Activated naive CD4-positive, alpha-beta T cell treated with anti-CD3 and anti-CD28 coated beads for 36 hours (primary cell): ENCODE measurements around the gene TMTC1. TPM values are rescaled to one million over a fixed set of nuclear protein-coding genes. Genes with fewer than 3 reads are reported as not detected.

Source experiments
- CTCF ChIA-PET: fragments of 350-600 bp; sonication (Branson Sonifier 250); formaldehyde crosslinking; loops from one replicate; lab custom pipeline; 2021; ENCODE audit warnings: antibody characterized with exemption; lab: Charles Lee
- DNase-seq: peaks from one replicate; pipeline ENCODE4 v3.0.0-alpha.2; 2020
- H3K27ac Mint-ChIP-seq: one replicate; pipeline ENCODE4 v1.8.0; 2021; ENCODE audit warnings: mild to moderate bottlenecking, mixed read lengths
- H3K27me3 Mint-ChIP-seq: one replicate; pipeline ENCODE4 v1.8.0; 2021; ENCODE audit warnings: low read depth, mixed read lengths
- H3K36me3 Mint-ChIP-seq: one replicate; pipeline ENCODE4 v1.8.0; 2021; ENCODE audit warnings: low read depth, mixed read lengths
- H3K4me1 Mint-ChIP-seq: one replicate; pipeline ENCODE4 v1.8.0; 2021; ENCODE audit warnings: low read depth, mixed read lengths
- H3K4me3 Mint-ChIP-seq: one replicate; pipeline ENCODE4 v1.8.0; 2021; ENCODE audit warnings: mild to moderate bottlenecking, moderate library complexity, mixed read lengths
- H3K9me3 Mint-ChIP-seq: one replicate; pipeline ENCODE4 v1.8.0; 2021; ENCODE audit warnings: mixed read lengths
- intact Hi-C: fragments of 100-400 bp; cut with micrococcal nuclease; formaldehyde crosslinking; loops from one replicate; pipeline ENCODE4 v1.15.1; 2023
- total RNA-seq, 2 experiments: library from RNA; stranded (reverse); gene quantifications; one replicate each; pipeline ENCODE4 v1.2.3, GENCODE V29; 2021

TMTC1 gene
- total RNA-seq, 2 experiments from 2014 or later: not detected

- Mint-ChIP-seq H3K27me3 (peaks cover 6% of the 10 kb centered on the region), H3K36me3 (no peaks in the 10 kb centered on the region), H3K27ac (no peak overlapping the region), H3K4me3 (no peak overlapping the region), H3K9me3 (no peaks in the 10 kb centered on the region), H3K4me1 (no peaks in the 10 kb centered on the region)
- DNase-seq: no peak
- intact Hi-C loops: no loop called here
- CTCF ChIA-PET: no interaction called here
Observed at GRCh38 chr12:29609431-29610215, 174.1 kb downstream of the TMTC1 start.

- intact Hi-C loops: no loop called here
Observed at GRCh38 chr12:29608581-29608980, 175.2 kb downstream of the TMTC1 start.

GRCh38 chr12:29599381-29599780 lies 184.4 kb downstream of the TMTC1 start:
- Mint-ChIP-seq H3K36me3 (no peaks in the 10 kb centered on the region), H3K27me3 (no peaks in the 10 kb centered on the region), H3K9me3 (no peaks in the 10 kb centered on the region), H3K4me3 (no peak overlapping the region), H3K27ac (no peak overlapping the region), H3K4me1 (no peaks in the 10 kb centered on the region)
- CTCF ChIA-PET: no interaction called here
- no peak for DNase-seq
- intact Hi-C loops: no loop called here

More at GRCh38 chr12:29608581-29608980, 175.2 kb downstream of the TMTC1 start:
- H3K27me3 Mint-ChIP-seq: peaks cover 6% of the 10 kb centered on the region
- H3K4me3 Mint-ChIP-seq: no peak overlapping the region
- no peak for DNase-seq
- no peak overlapping the region for H3K27ac Mint-ChIP-seq
- CTCF ChIA-PET: no interaction called here
- H3K36me3 Mint-ChIP-seq: no peaks in the 10 kb centered on the region
- no peaks in the 10 kb centered on the region for H3K9me3 Mint-ChIP-seq
- no peaks in the 10 kb centered on the region for H3K4me1 Mint-ChIP-seq

GRCh38 chr12:29595071-29595755 lies 188.5 kb downstream of the TMTC1 start:
- H3K4me1 Mint-ChIP-seq: no peaks in the 10 kb centered on the region
- no peaks in the 10 kb centered on the region for H3K36me3 Mint-ChIP-seq
- H3K27me3 Mint-ChIP-seq: peaks cover under 1% of the 10 kb centered on the region
- CTCF ChIA-PET: interaction anchor here (1.1 kb wide), 1 partner anchor 13 kb away, joined by 3 read pairs; no protein-coding TSS in a partner anchor
- intact Hi-C loops: no loop called here
- no peak overlapping the region for H3K27ac Mint-ChIP-seq
- DNase-seq: no peak
- no peak overlapping the region for H3K4me3 Mint-ChIP-seq
- H3K9me3 Mint-ChIP-seq: no peaks in the 10 kb centered on the region

- intact Hi-C loops: no loop called here
Observed at GRCh38 chr12:29593001-29593400, 190.7 kb downstream of the TMTC1 start.

GRCh38 chr12:29591140-29592020 lies 192.4 kb downstream of the TMTC1 start:
- H3K4me3 Mint-ChIP-seq: no peak overlapping the region
- H3K4me1 Mint-ChIP-seq: no peaks in the 10 kb centered on the region
- peaks cover 6% of the 10 kb centered on the region for H3K27me3 Mint-ChIP-seq
- H3K36me3 Mint-ChIP-seq: no peaks in the 10 kb centered on the region
- no peak for DNase-seq
- intact Hi-C loops: no loop called here
- H3K27ac Mint-ChIP-seq: no peak overlapping the region
- no peaks in the 10 kb centered on the region for H3K9me3 Mint-ChIP-seq
- CTCF ChIA-PET: no interaction called here

More at GRCh38 chr12:29593001-29593400, 190.7 kb downstream of the TMTC1 start:
- Mint-ChIP-seq H3K9me3 (no peaks in the 10 kb centered on the region), H3K27ac (no peak overlapping the region), H3K4me1 (no peaks in the 10 kb centered on the region), H3K4me3 (no peak overlapping the region), H3K36me3 (no peaks in the 10 kb centered on the region), H3K27me3 (peaks cover 4% of the 10 kb centered on the region)
- CTCF ChIA-PET: no interaction called here
- no peak for DNase-seq

- Mint-ChIP-seq H3K4me1 (no peaks in the 10 kb centered on the region), H3K27me3 (peaks cover 6% of the 10 kb centered on the region), H3K9me3 (no peaks in the 10 kb centered on the region), H3K36me3 (no peaks in the 10 kb centered on the region), H3K27ac (no peak overlapping the region), H3K4me3 (no peak overlapping the region)
- intact Hi-C loops: no loop called here
- no peak for DNase-seq
- CTCF ChIA-PET: no interaction called here
Observed at GRCh38 chr12:29589851-29590250, 193.9 kb downstream of the TMTC1 start.

- CTCF ChIA-PET: no interaction called here
- Mint-ChIP-seq H3K27ac (no peak overlapping the region), H3K9me3 (no peaks in the 10 kb centered on the region), H3K27me3 (peaks cover 6% of the 10 kb centered on the region), H3K4me3 (no peak overlapping the region), H3K4me1 (no peaks in the 10 kb centered on the region), H3K36me3 (no peaks in the 10 kb centered on the region)
- DNase-seq: no peak
- intact Hi-C loops: no loop called here
Observed at GRCh38 chr12:29589286-29589820, 194.4 kb downstream of the TMTC1 start.

- no peaks in the 10 kb centered on the region for H3K36me3 Mint-ChIP-seq
- CTCF ChIA-PET: interaction anchor here (0.8 kb wide), 1 partner anchor 13 kb away, joined by 3 read pairs; no protein-coding TSS in a partner anchor
- H3K27ac Mint-ChIP-seq: no peak overlapping the region
- H3K4me3 Mint-ChIP-seq: no peak overlapping the region
- DNase-seq: no peak
- peaks cover 1% of the 10 kb centered on the region for H3K27me3 Mint-ChIP-seq
- no peaks in the 10 kb centered on the region for H3K9me3 Mint-ChIP-seq
- intact Hi-C loops: no loop called here
- no peaks in the 10 kb centered on the region for H3K4me1 Mint-ChIP-seq
Observed at GRCh38 chr12:29582677-29583272, 201.0 kb downstream of the TMTC1 start.

GRCh38 chr12:29582146-29582545 lies 201.6 kb downstream of the TMTC1 start:
- intact Hi-C loops: no loop called here
- Mint-ChIP-seq H3K4me3 (no peak overlapping the region), H3K9me3 (no peaks in the 10 kb centered on the region), H3K36me3 (no peaks in the 10 kb centered on the region), H3K4me1 (no peaks in the 10 kb centered on the region), H3K27me3 (peaks cover 1% of the 10 kb centered on the region), H3K27ac (no peak overlapping the region)
- no peak for DNase-seq
- CTCF ChIA-PET: interaction anchor here (0.8 kb wide), 1 partner anchor 14 kb away, joined by 3 read pairs; no protein-coding TSS in a partner anchor

- no peaks in the 10 kb centered on the region for H3K36me3 Mint-ChIP-seq
- H3K9me3 Mint-ChIP-seq: no peaks in the 10 kb centered on the region
- CTCF ChIA-PET: interaction anchor here (0.8 kb wide), 1 partner anchor 14 kb away, joined by 3 read pairs; no protein-coding TSS in a partner anchor
- no peak for DNase-seq
- no peaks in the 10 kb centered on the region for H3K4me1 Mint-ChIP-seq
- intact Hi-C loops: no loop called here
- no peaks in the 10 kb centered on the region for H3K27me3 Mint-ChIP-seq
- H3K27ac Mint-ChIP-seq: no peak overlapping the region
- H3K4me3 Mint-ChIP-seq: no peak overlapping the region
Observed at GRCh38 chr12:29581631-29582030, 202.1 kb downstream of the TMTC1 start.
